ENCODE measurements around the gene FHL2. TPM values are rescaled to one million over a fixed set of nuclear protein-coding genes. Genes with fewer than 3 reads are reported as not detected.

Gene FHL2
- total RNA-seq, 2 experiments from 2014 or later: 0.41 to 0.42 TPM

- H3K4me1 Mint-ChIP-seq (ENCODE audit: low read depth): no peaks in the 10 kb centered on the region
- H3K27ac ChIP-seq (ENCODE audit: low read depth in 1 of 2, low read length in 2 of 2): no peak overlapping the region
- intact Hi-C loops (cut with DNase I, micrococcal nuclease): no loop called here
- H3K27me3 ChIP-seq (ENCODE audit: control insufficient read depth in 1 of 2, insufficient read depth in 2 of 2, low read length in 2 of 2): peaks cover 13% of the 10 kb centered on the region in 2 experiments
- H3K36me3 Mint-ChIP-seq (ENCODE audit: low read depth): no peaks in the 10 kb centered on the region
- POLR2A ChIA-PET: no interaction called here
- peaks cover 6% of the 10 kb centered on the region for H3K4me1 ChIP-seq (ENCODE audit: insufficient read depth, low read length)
- no peak overlapping the region for H3K4me3 Mint-ChIP-seq
- no peak for ATAC-seq (ENCODE audit: poor library complexity)
- H3K4me3 ChIP-seq (ENCODE audit: low read length): no peak overlapping the region
- no peaks in the 10 kb centered on the region for H3K36me3 ChIP-seq (ENCODE audit: insufficient read depth, low read length)
- DNase-seq: no peak
- TF ChIP-seq, protein P1, sequence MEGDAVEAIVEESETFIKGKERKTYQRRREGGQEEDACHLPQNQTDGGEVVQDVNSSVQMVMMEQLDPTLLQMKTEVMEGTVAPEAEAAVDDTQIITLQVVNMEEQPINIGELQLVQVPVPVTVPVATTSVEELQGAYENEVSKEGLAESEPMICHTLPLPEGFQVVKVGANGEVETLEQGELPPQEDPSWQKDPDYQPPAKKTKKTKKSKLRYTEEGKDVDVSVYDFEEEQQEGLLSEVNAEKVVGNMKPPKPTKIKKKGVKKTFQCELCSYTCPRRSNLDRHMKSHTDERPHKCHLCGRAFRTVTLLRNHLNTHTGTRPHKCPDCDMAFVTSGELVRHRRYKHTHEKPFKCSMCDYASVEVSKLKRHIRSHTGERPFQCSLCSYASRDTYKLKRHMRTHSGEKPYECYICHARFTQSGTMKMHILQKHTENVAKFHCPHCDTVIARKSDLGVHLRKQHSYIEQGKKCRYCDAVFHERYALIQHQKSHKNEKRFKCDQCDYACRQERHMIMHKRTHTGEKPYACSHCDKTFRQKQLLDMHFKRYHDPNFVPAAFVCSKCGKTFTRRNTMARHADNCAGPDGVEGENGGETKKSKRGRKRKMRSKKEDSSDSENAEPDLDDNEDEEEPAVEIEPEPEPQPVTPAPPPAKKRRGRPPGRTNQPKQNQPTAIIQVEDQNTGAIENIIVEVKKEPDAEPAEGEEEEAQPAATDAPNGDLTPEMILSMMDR (IDR thresholded peaks at IDR 0.05): no peak
- H3K27me3 Mint-ChIP-seq: peaks cover 15% of the 10 kb centered on the region
- CTCF ChIA-PET: no interaction called here
- H3K9me3 ChIP-seq (ENCODE audit: control insufficient read depth in 1 of 2, insufficient read depth in 1 of 2, low read length in 2 of 2): peaks cover 0 to 8% of the 10 kb centered on the region in 2 experiments
- H3K27ac Mint-ChIP-seq: no peak overlapping the region
- no peaks in the 10 kb centered on the region for H3K9me3 Mint-ChIP-seq
Observed at GRCh38 chr2:105403783-105404698, 5.2 kb upstream of the FHL2 start.

- ChIA-PET POLR2A (no interaction called here), CTCF (no interaction called here)
- Histone ChIP-seq H3K4me1 (ENCODE audit: insufficient read depth, low read length) (peaks cover 11% of the 10 kb centered on the region), H3K27ac (ENCODE audit: low read depth in 1 of 2, low read length in 2 of 2) (no peak overlapping the region), H3K27me3 (ENCODE audit: control insufficient read depth in 1 of 2, insufficient read depth in 2 of 2, low read length in 2 of 2) (peaks cover 17 to 18% of the 10 kb centered on the region in 2 experiments), H3K4me3 (ENCODE audit: low read length) (no peak overlapping the region), H3K36me3 (ENCODE audit: insufficient read depth, low read length) (no peaks in the 10 kb centered on the region), H3K9me3 (ENCODE audit: control insufficient read depth in 1 of 2, insufficient read depth in 1 of 2, low read length in 2 of 2) (peaks cover 0 to 8% of the 10 kb centered on the region in 2 experiments)
- DNase-seq (no peak), ATAC-seq (ENCODE audit: poor library complexity) (no peak)
- intact Hi-C loops (cut with DNase I, micrococcal nuclease): no loop called here
- Mint-ChIP-seq H3K4me3 (no peak overlapping the region), H3K27me3 (peaks cover 14% of the 10 kb centered on the region), H3K27ac (no peak overlapping the region), H3K4me1 (ENCODE audit: low read depth) (peaks cover under 1% of the 10 kb centered on the region), H3K9me3 (no peaks in the 10 kb centered on the region), H3K36me3 (ENCODE audit: low read depth) (no peaks in the 10 kb centered on the region)
- TF ChIP-seq, protein P1 (IDR thresholded peaks at IDR 0.05): no peak
Observed at GRCh38 chr2:105403241-105403782, 4.5 kb upstream of the FHL2 start.

- H3K27me3 ChIP-seq (ENCODE audit: control insufficient read depth in 1 of 2, insufficient read depth in 2 of 2, low read length in 2 of 2): peaks cover 19 to 22% of the 10 kb centered on the region in 2 experiments
- peaks cover 5% of the 10 kb centered on the region for H3K4me1 Mint-ChIP-seq (ENCODE audit: low read depth)
- no peak overlapping the region for H3K4me3 ChIP-seq (ENCODE audit: low read length)
- ChIA-PET CTCF (no interaction called here), POLR2A (no interaction called here)
- H3K9me3 Mint-ChIP-seq: no peaks in the 10 kb centered on the region
- intact Hi-C loops (cut with DNase I, micrococcal nuclease): no loop called here
- no peak overlapping the region for H3K4me3 Mint-ChIP-seq
- peaks cover 10% of the 10 kb centered on the region for H3K27me3 Mint-ChIP-seq
- DNase-seq: no peak
- H3K36me3 ChIP-seq (ENCODE audit: insufficient read depth, low read length): no peaks in the 10 kb centered on the region
- H3K27ac Mint-ChIP-seq: no peak overlapping the region
- no peak for ATAC-seq (ENCODE audit: poor library complexity)
- TF ChIP-seq, protein P1 (IDR thresholded peaks at IDR 0.05): no peak
- H3K36me3 Mint-ChIP-seq (ENCODE audit: low read depth): no peaks in the 10 kb centered on the region
- no peak overlapping the region for H3K27ac ChIP-seq (ENCODE audit: low read depth in 1 of 2, low read length in 2 of 2)
- H3K9me3 ChIP-seq (ENCODE audit: control insufficient read depth in 1 of 2, insufficient read depth in 1 of 2, low read length in 2 of 2): peaks cover 0 to 8% of the 10 kb centered on the region in 2 experiments
- H3K4me1 ChIP-seq (ENCODE audit: insufficient read depth, low read length): peaks cover 14% of the 10 kb centered on the region
Observed at GRCh38 chr2:105402809-105403208, 4.0 kb upstream of the FHL2 start.
